GM19043 (cell line): Measurements from ENCODE around the gene TSKU.
"Not testable (repeated sequence)": the region's sequence is repeated elsewhere in the genome, so short reads cannot be mapped to it uniquely, and the experiment has no call there.

Experiments
- ATAC-seq: cut with Tn5 transposase; IDR thresholded peaks from one replicate; pipeline ENCODE4 v1.9.1; 2021; ENCODE audit warnings: low read depth; ENCODE audit not compliant: unreplicated experiment

The TSKU gene

GRCh38 chr11:76821396-76821795, 38.2 kb downstream of the TSKU start:
- not testable (repeated sequence) for ATAC-seq

- no peak for ATAC-seq
These were observed 39.2 kb downstream of the TSKU start for GRCh38 chr11:76822406-76822805.

- no peak for ATAC-seq
These were observed 40.4 kb downstream of the TSKU start for GRCh38 chr11:76823481-76824028.

- ATAC-seq, result no peak
These were observed 41.2 kb downstream of the TSKU start for GRCh38 chr11:76824083-76824939.

GRCh38 chr11:76824980-76825725, 42.0 kb downstream of the TSKU start:
- ATAC-seq, result no peak

- no peak for ATAC-seq
These were observed 42.7 kb downstream of the TSKU start for GRCh38 chr11:76825726-76826396.

- ATAC-seq, result not testable (repeated sequence)
These were observed 43.4 kb downstream of the TSKU start for GRCh38 chr11:76826508-76826907.

- ATAC-seq, result not testable (repeated sequence)
These were observed 43.8 kb downstream of the TSKU start for GRCh38 chr11:76827005-76827404.

GRCh38 chr11:76830639-76831327, 47.6 kb downstream of the TSKU start:
- no peak for ATAC-seq

GRCh38 chr11:76831686-76832310, 48.6 kb downstream of the TSKU start:
- ATAC-seq, result no peak

- ATAC-seq, result no peak
These were observed 49.2 kb downstream of the TSKU start for GRCh38 chr11:76832361-76832760.

- no peak for ATAC-seq
These were observed 51.0 kb downstream of the TSKU start for GRCh38 chr11:76834151-76834550.

- ATAC-seq, result no peak
These were observed 51.9 kb downstream of the TSKU start for GRCh38 chr11:76835036-76835435.

GRCh38 chr11:76835928-76836612, 52.9 kb downstream of the TSKU start:
- ATAC-seq, result no peak

- no peak for ATAC-seq
These were observed 53.6 kb downstream of the TSKU start for GRCh38 chr11:76836613-76837291.

- ATAC-seq, result no peak
These were observed 54.8 kb downstream of the TSKU start for GRCh38 chr11:76837696-76838677.

GRCh38 chr11:76838678-76839068, 55.5 kb downstream of the TSKU start:
- ATAC-seq, result no peak

- ATAC-seq, result no peak
These were observed 56.2 kb downstream of the TSKU start for GRCh38 chr11:76839311-76839710.
